Measurements from ENCODE around the gene HDDC3.
A peak's percentile ranks its signal among the peaks of the same experiment; 100 is the strongest.

Gene HDDC3

GRCh38 chr15:90931828-90932659, at the start of gene HDDC3:
HDDC3 (minus strand) TSS chr15:90932549; CDS start chr15:90932540, 9 bp downstream.
- H3K9me3 Mint-ChIP-seq, result no peaks in the 10 kb centered on the region
- no peaks in the 10 kb centered on the region for H3K27me3 Mint-ChIP-seq
- peak within 1 kb of the TSS; percentile 98 for H3K4me3 Mint-ChIP-seq
- ATAC-seq (peak; percentile 69), DNase-seq (peak; percentile 98)
- peaks cover 62% of the 10 kb centered on the region for H3K4me1 Mint-ChIP-seq
- H3K27ac Mint-ChIP-seq, result peak within 1 kb of the TSS; percentile 99
- H3K36me3 Mint-ChIP-seq (ENCODE audit: low read depth), result no peaks in the 10 kb centered on the region

- ATAC-seq (peak; percentile 28), DNase-seq (no peak)
- no peak overlapping the region for H3K27ac Mint-ChIP-seq
- no peaks in the 10 kb centered on the region for H3K27me3 Mint-ChIP-seq
- no peaks in the 10 kb centered on the region for H3K9me3 Mint-ChIP-seq
- no peak overlapping the region for H3K4me3 Mint-ChIP-seq
- peaks cover 64% of the 10 kb centered on the region for H3K36me3 Mint-ChIP-seq (ENCODE audit: low read depth)
- no peaks in the 10 kb centered on the region for H3K4me1 Mint-ChIP-seq
These were observed 49.8 kb upstream of the HDDC3 start for GRCh38 chr15:90982135-90982534.

GRCh38 chr15:90981681-90982080, 49.3 kb upstream of the HDDC3 start:
- Mint-ChIP-seq H3K36me3 (ENCODE audit: low read depth) (peaks cover 68% of the 10 kb centered on the region), H3K4me3 (no peak overlapping the region), H3K27me3 (no peaks in the 10 kb centered on the region), H3K4me1 (no peaks in the 10 kb centered on the region), H3K27ac (no peak overlapping the region), H3K9me3 (no peaks in the 10 kb centered on the region)
- ATAC-seq, result no peak
- no peak for DNase-seq

- ATAC-seq (no peak), DNase-seq (no peak)
- peak overlapping the region; percentile 3 for H3K27ac Mint-ChIP-seq
- H3K4me1 Mint-ChIP-seq, result no peaks in the 10 kb centered on the region
- H3K9me3 Mint-ChIP-seq, result no peaks in the 10 kb centered on the region
- H3K27me3 Mint-ChIP-seq, result no peaks in the 10 kb centered on the region
- peaks cover 80% of the 10 kb centered on the region for H3K36me3 Mint-ChIP-seq (ENCODE audit: low read depth)
- no peak overlapping the region for H3K4me3 Mint-ChIP-seq
These were observed 47.2 kb upstream of the HDDC3 start for GRCh38 chr15:90979582-90979981.

- no peaks in the 10 kb centered on the region for H3K27me3 Mint-ChIP-seq
- H3K27ac Mint-ChIP-seq, result no peak overlapping the region
- ATAC-seq (no peak), DNase-seq (no peak)
- H3K4me1 Mint-ChIP-seq, result no peaks in the 10 kb centered on the region
- no peak overlapping the region for H3K4me3 Mint-ChIP-seq
- H3K36me3 Mint-ChIP-seq (ENCODE audit: low read depth), result peaks cover 61% of the 10 kb centered on the region
- H3K9me3 Mint-ChIP-seq, result no peaks in the 10 kb centered on the region
These were observed 41.9 kb upstream of the HDDC3 start for GRCh38 chr15:90974216-90974615.

- no peaks in the 10 kb centered on the region for H3K9me3 Mint-ChIP-seq
- ATAC-seq (no peak), DNase-seq (no peak)
- peaks cover 64% of the 10 kb centered on the region for H3K36me3 Mint-ChIP-seq (ENCODE audit: low read depth)
- H3K4me1 Mint-ChIP-seq, result no peaks in the 10 kb centered on the region
- H3K27me3 Mint-ChIP-seq, result no peaks in the 10 kb centered on the region
- H3K4me3 Mint-ChIP-seq, result no peak overlapping the region
- no peak overlapping the region for H3K27ac Mint-ChIP-seq
These were observed 39.8 kb upstream of the HDDC3 start for GRCh38 chr15:90972133-90972532.

GRCh38 chr15:90970274-90970673, 37.9 kb upstream of the HDDC3 start:
- Mint-ChIP-seq H3K27me3 (no peaks in the 10 kb centered on the region), H3K4me1 (no peaks in the 10 kb centered on the region), H3K36me3 (ENCODE audit: low read depth) (peaks cover 65% of the 10 kb centered on the region), H3K9me3 (no peaks in the 10 kb centered on the region), H3K4me3 (no peak overlapping the region), H3K27ac (no peak overlapping the region)
- DNase-seq (no peak), ATAC-seq (no peak)

GRCh38 chr15:90968434-90968833, 36.1 kb upstream of the HDDC3 start:
- no peak for ATAC-seq
- no peaks in the 10 kb centered on the region for H3K4me1 Mint-ChIP-seq
- H3K4me3 Mint-ChIP-seq, result no peak overlapping the region
- H3K27me3 Mint-ChIP-seq, result no peaks in the 10 kb centered on the region
- no peaks in the 10 kb centered on the region for H3K9me3 Mint-ChIP-seq
- no peak overlapping the region for H3K27ac Mint-ChIP-seq
- no peak for DNase-seq
- peaks cover 65% of the 10 kb centered on the region for H3K36me3 Mint-ChIP-seq (ENCODE audit: low read depth)

- Mint-ChIP-seq H3K4me1 (no peaks in the 10 kb centered on the region), H3K4me3 (no peak overlapping the region), H3K36me3 (ENCODE audit: low read depth) (peaks cover 68% of the 10 kb centered on the region), H3K27me3 (no peaks in the 10 kb centered on the region), H3K27ac (no peak overlapping the region), H3K9me3 (no peaks in the 10 kb centered on the region)
- no peak for DNase-seq
- no peak for ATAC-seq
These were observed 34.9 kb upstream of the HDDC3 start for GRCh38 chr15:90967206-90967605.

GRCh38 chr15:90966262-90966661, 33.9 kb upstream of the HDDC3 start:
- Mint-ChIP-seq H3K4me3 (no peak overlapping the region), H3K9me3 (no peaks in the 10 kb centered on the region), H3K27me3 (no peaks in the 10 kb centered on the region), H3K27ac (no peak overlapping the region), H3K4me1 (no peaks in the 10 kb centered on the region), H3K36me3 (ENCODE audit: low read depth) (peaks cover 71% of the 10 kb centered on the region)
- no peak for ATAC-seq
- no peak for DNase-seq

GRCh38 chr15:90962021-90962420, 29.7 kb upstream of the HDDC3 start:
- Mint-ChIP-seq H3K36me3 (ENCODE audit: low read depth) (peaks cover 54% of the 10 kb centered on the region), H3K9me3 (no peaks in the 10 kb centered on the region), H3K27me3 (no peaks in the 10 kb centered on the region), H3K4me1 (peaks cover 5% of the 10 kb centered on the region), H3K27ac (no peak overlapping the region), H3K4me3 (no peak overlapping the region)
- ATAC-seq (no peak), DNase-seq (no peak)

GRCh38 chr15:90960298-90961091, 28.1 kb upstream of the HDDC3 start:
- Mint-ChIP-seq H3K9me3 (no peaks in the 10 kb centered on the region), H3K27me3 (no peaks in the 10 kb centered on the region), H3K4me1 (peaks cover 13% of the 10 kb centered on the region), H3K36me3 (ENCODE audit: low read depth) (peaks cover 42% of the 10 kb centered on the region), H3K4me3 (no peak overlapping the region), H3K27ac (no peak overlapping the region)
- ATAC-seq (no peak), DNase-seq (no peak)

GRCh38 chr15:90959894-90960293, 27.5 kb upstream of the HDDC3 start:
- H3K4me3 Mint-ChIP-seq, result no peak overlapping the region
- DNase-seq (no peak), ATAC-seq (no peak)
- no peak overlapping the region for H3K27ac Mint-ChIP-seq
- peaks cover 37% of the 10 kb centered on the region for H3K36me3 Mint-ChIP-seq (ENCODE audit: low read depth)
- H3K4me1 Mint-ChIP-seq, result peaks cover 13% of the 10 kb centered on the region
- H3K9me3 Mint-ChIP-seq, result no peaks in the 10 kb centered on the region
- no peaks in the 10 kb centered on the region for H3K27me3 Mint-ChIP-seq

GRCh38 chr15:90959028-90959595, 26.8 kb upstream of the HDDC3 start:
- H3K27me3 Mint-ChIP-seq, result no peaks in the 10 kb centered on the region
- no peak for ATAC-seq
- no peak for DNase-seq
- no peak overlapping the region for H3K4me3 Mint-ChIP-seq
- no peaks in the 10 kb centered on the region for H3K9me3 Mint-ChIP-seq
- H3K36me3 Mint-ChIP-seq (ENCODE audit: low read depth), result peaks cover 33% of the 10 kb centered on the region
- peaks cover 17% of the 10 kb centered on the region for H3K4me1 Mint-ChIP-seq
- H3K27ac Mint-ChIP-seq, result no peak overlapping the region

- DNase-seq, result no peak
- no peaks in the 10 kb centered on the region for H3K27me3 Mint-ChIP-seq
- H3K36me3 Mint-ChIP-seq (ENCODE audit: low read depth), result peaks cover 29% of the 10 kb centered on the region
- H3K27ac Mint-ChIP-seq, result no peak overlapping the region
- H3K4me1 Mint-ChIP-seq, result peaks cover 22% of the 10 kb centered on the region
- H3K4me3 Mint-ChIP-seq, result peak overlapping the region; percentile 53
- no peaks in the 10 kb centered on the region for H3K9me3 Mint-ChIP-seq
- ATAC-seq, result no peak
These were observed 25.4 kb upstream of the HDDC3 start for GRCh38 chr15:90957791-90958190.

Data from activated naive CD8-positive, alpha-beta T cell treated with anti-CD3 and anti-CD28 coated beads, Interleukin-2, amount 50 U/mL, for 24 hours (primary cell).